GM06990 (cell line): Measurements from ENCODE around the gene GALC.
"Not testable (repeated sequence)": the region's sequence is repeated elsewhere in the genome, so short reads cannot be mapped to it uniquely, and the experiment has no call there.

Experiments
- DNase-seq: peaks from one replicate; pipeline ENCODE4 v3.0.0-alpha.2; 2011; ENCODE audit not compliant: insufficient read length; ENCODE audit errors: extremely low read depth
- H3K27me3 ChIP-seq: replicated peaks from 2 replicates; pipeline ENCODE4 v1.6.0; 2011; ENCODE audit warnings: low read length; ENCODE audit not compliant: control insufficient read depth, insufficient read depth
- H3K36me3 ChIP-seq: 2 replicates; pipeline ENCODE4 v1.5.1; 2011; ENCODE audit warnings: low read length; ENCODE audit not compliant: control insufficient read depth, insufficient read depth
- H3K4me3 ChIP-seq: replicated peaks from 2 replicates; pipeline ENCODE4 v1.5.1; 2011; ENCODE audit warnings: low read depth, mild to moderate bottlenecking, control low read depth, low read length
- CTCF ChIP-seq: IDR thresholded peaks from 2 replicates; pipeline ENCODE4 v1.5.1; 2011; ENCODE audit warnings: low read length, control low read depth, mild to moderate bottlenecking, inconsistent platforms; ENCODE audit not compliant: insufficient read depth, poor library complexity, severe bottlenecking

Gene GALC

GRCh38 chr14:88025313-88025712, 32.3 kb upstream of the GALC start:
- TF ChIP-seq CTCF = no peak
- no peak overlapping the region for H3K4me3 ChIP-seq
- no peaks in the 10 kb centered on the region for H3K36me3 ChIP-seq
- DNase-seq = no peak
- H3K27me3 ChIP-seq = no peaks in the 10 kb centered on the region

- H3K4me3 ChIP-seq, H3K36me3 ChIP-seq, DNase-seq, H3K27me3 ChIP-seq: not testable (repeated sequence)
These were observed 31.5 kb upstream of the GALC start for GRCh38 chr14:88024252-88025086.

- no peak for TF ChIP-seq CTCF
- no peaks in the 10 kb centered on the region for H3K27me3 ChIP-seq
- H3K36me3 ChIP-seq = no peaks in the 10 kb centered on the region
- DNase-seq = no peak
- no peak overlapping the region for H3K4me3 ChIP-seq
These were observed 30.7 kb upstream of the GALC start for GRCh38 chr14:88023658-88024187.

- Histone ChIP-seq H3K36me3 (no peaks in the 10 kb centered on the region), H3K4me3 (no peak overlapping the region), H3K27me3 (no peaks in the 10 kb centered on the region)
- no peak for DNase-seq
- TF ChIP-seq CTCF = no peak
These were observed 24.6 kb upstream of the GALC start for GRCh38 chr14:88017535-88017934.

GRCh38 chr14:88016768-88017167, 23.8 kb upstream of the GALC start:
- DNase-seq = no peak
- TF ChIP-seq CTCF = no peak
- H3K36me3 ChIP-seq = no peaks in the 10 kb centered on the region
- no peaks in the 10 kb centered on the region for H3K27me3 ChIP-seq
- H3K4me3 ChIP-seq = no peak overlapping the region

- TF ChIP-seq CTCF = peak; percentile 84
- H3K36me3 ChIP-seq = no peaks in the 10 kb centered on the region; the same call in 1 of the 2 replicates
- no peaks in the 10 kb centered on the region for H3K27me3 ChIP-seq
- no peak for DNase-seq
- H3K4me3 ChIP-seq = no peak overlapping the region
These were observed 20.9 kb upstream of the GALC start for GRCh38 chr14:88013750-88014349.
